Measurements from ENCODE around the gene EPHB1.
A peak's percentile ranks its signal among the peaks of the same experiment; 100 is the strongest.

The EPHB1 gene

GRCh38 chr3:134873789-134874188 lies 78.7 kb downstream of the EPHB1 start:
- intact Hi-C loops (cut with DNase I) = no loop called here
- DNase-seq = no peak

GRCh38 chr3:134874737-134875413 lies 79.8 kb downstream of the EPHB1 start:
- DNase-seq = peak in 1 of 10 donors; percentile 53
- intact Hi-C loops (cut with DNase I) = no loop called here

DNA sequence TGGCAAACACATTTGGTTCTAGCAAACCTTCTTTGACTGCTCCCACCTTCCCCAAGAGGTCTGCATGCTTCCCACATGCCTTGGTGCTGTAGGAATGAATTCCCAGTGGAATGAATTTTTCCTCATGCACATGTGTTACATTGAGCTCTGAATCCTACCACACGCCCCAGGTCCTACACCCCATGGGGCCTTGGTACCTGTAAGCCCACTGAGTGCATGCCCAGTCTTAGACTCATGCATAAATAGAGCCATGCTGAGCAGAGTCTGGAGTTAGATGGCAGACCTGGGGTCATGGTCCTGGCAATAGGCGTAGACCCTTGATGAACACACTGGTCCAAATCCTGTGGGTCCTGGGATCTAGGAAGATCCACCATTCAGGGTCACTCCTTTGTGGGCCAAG lies 81.8 kb downstream of the EPHB1 start:
- intact Hi-C loops (cut with DNase I) = no loop called here
- DNase-seq = no peak

- intact Hi-C loops (cut with DNase I) = no loop called here
- no peak for DNase-seq
These were observed 82.7 kb downstream of the EPHB1 start for GRCh38 chr3:134877788-134878187.

GRCh38 chr3:134879990-134880389 lies 84.9 kb downstream of the EPHB1 start:
- peak in 1 of 10 donors; percentile 34 for DNase-seq
- intact Hi-C loops (cut with DNase I) = no loop called here

DNA sequence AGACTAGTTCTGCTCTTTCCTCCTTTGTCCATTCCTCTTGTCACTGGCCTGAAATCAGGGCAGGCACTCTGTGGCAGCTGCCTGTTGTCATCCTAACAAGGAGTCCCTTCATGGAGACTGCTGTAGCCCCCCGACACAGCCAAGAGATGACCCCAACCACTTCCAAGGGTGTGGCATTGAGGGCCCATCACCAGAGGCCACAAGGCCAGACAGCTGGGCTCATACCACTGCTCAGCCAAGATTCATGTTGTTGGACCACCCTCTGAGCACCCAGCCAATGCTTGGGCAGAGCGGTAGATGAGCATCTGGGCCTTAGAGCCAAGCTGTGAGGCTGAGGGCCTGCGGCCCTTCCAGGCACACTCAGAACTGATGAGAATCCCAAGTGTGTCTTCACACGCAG lies 85.4 kb downstream of the EPHB1 start:
- intact Hi-C loops (cut with DNase I) = no loop called here
- DNase-seq = no peak

GRCh38 chr3:134881305-134881704 lies 86.2 kb downstream of the EPHB1 start:
- intact Hi-C loops (cut with DNase I) = no loop called here
- DNase-seq = no peak

GRCh38 chr3:134883697-134884385 lies 88.8 kb downstream of the EPHB1 start:
- intact Hi-C loops (cut with DNase I) = no loop called here
- DNase-seq = no peak

DNA sequence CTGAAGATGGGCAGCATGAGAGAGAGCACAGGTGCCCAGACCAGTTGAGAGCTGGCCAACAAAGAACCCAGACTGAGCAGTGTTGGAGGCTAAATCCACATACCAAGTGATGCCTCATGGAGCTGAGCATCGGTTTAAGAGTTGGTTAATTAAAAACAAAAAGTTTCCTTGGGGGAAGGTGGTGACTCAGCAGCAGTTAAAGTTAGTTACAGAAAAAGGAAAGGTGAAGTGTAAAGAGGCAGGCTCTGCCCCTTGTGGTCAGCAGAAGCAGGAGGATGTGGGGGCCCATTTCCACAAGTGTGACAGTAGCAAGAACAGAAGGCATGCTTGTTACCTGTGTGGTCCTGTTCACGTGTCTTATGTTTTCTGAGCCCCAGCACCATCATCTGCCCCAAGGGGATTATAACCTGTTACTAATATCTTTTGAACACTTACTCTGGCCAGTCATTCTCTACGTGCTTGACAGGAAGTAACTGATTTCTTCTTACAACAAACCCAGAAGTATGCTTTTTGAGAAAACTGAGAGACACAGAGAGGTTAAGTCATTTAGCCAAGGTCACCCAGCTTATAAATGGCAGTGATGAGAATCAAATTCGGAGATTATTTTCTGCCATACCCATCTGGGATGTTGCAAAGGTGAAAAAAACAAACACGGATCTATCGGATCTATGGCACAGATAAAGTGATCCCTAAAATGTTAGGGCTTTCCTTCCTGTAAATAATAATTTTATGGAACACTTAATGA lies 91.0 kb downstream of the EPHB1 start:
- DNase-seq = no peak
- intact Hi-C loops (cut with DNase I) = no loop called here

GRCh38 chr3:134886991-134887390 lies 91.9 kb downstream of the EPHB1 start:
- no peak for DNase-seq
- intact Hi-C loops (cut with DNase I) = no loop called here

- no peak for DNase-seq
- intact Hi-C loops (cut with DNase I) = no loop called here
These were observed 92.5 kb downstream of the EPHB1 start for GRCh38 chr3:134887536-134887935.

DNA sequence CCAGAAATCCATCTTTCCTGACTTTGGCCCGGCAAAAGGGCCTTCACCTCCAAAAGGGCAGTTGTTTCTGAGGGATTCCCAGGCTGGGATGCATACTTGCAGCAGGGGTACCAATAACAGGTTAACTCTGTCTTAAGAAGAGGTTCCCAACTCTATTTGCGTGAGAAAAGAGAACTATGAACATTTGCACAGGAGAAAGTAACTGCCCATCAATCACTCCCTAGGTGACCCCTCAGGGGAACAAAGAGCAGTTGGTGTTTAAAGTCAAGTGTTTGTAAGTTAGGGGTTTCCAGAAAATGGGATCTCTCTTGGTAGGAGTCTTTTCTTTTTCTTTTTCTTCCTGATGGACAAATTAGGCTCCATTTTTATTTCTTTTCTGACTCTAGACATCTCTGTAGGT lies 97.3 kb downstream of the EPHB1 start:
- DNase-seq = no peak
- intact Hi-C loops (cut with DNase I) = no loop called here

DNA sequence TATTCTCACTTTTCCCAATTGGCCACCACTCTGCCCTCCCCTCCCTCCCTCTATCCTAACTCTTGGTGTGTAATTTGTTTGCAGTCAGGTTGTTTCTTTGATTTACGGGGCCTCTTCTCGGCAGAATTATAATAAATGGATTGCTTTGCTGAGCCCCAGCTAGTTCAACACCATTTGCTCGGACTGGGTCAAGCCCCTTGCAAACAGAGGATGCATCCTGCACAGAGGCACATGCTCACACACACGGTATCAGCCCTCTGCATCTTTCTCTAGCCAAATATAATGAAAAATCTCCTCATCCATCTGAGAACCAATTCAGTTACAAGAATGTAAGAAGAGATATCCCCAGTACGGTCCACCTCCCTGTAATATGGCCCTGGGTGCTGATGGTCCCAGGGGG lies 97.7 kb downstream of the EPHB1 start:
- DNase-seq = no peak
- intact Hi-C loops (cut with DNase I) = no loop called here

- no peak for DNase-seq
- intact Hi-C loops (cut with DNase I) = no loop called here
These were observed 99.5 kb downstream of the EPHB1 start for GRCh38 chr3:134894533-134894932.

- intact Hi-C loops (cut with DNase I) = no loop called here
- DNase-seq = no peak
These were observed 100.1 kb downstream of the EPHB1 start for GRCh38 chr3:134895181-134895580.

DNA sequence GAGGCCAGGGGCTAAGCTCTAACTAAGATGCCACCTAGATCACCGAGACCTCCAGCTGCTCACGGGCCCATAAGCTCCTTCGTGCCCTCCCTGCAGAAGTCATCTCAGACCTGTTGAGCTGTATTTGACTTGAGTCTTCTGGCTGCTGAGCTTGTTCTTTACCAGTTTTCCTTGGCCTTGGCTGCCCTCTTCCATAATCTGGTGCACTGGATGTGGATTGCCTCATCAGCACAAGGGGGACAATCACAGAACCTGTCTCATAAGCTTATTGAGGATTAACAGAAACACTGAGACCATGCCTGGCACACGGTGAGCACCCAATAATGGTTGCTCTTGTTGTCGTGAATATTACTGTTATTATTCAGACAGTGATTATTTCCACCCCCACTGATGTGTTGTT lies 101.1 kb downstream of the EPHB1 start:
- intact Hi-C loops (cut with DNase I) = no loop called here
- DNase-seq = no peak

- intact Hi-C loops (cut with DNase I) = no loop called here
- DNase-seq = peak in 1 of 10 donors; percentile 57
These were observed 101.6 kb downstream of the EPHB1 start for GRCh38 chr3:134896696-134897095.

- intact Hi-C loops (cut with DNase I) = no loop called here
- no peak for DNase-seq
These were observed 102.5 kb downstream of the EPHB1 start for GRCh38 chr3:134897391-134898141.

- no peak for DNase-seq
- intact Hi-C loops (cut with DNase I) = no loop called here
These were observed 103.2 kb downstream of the EPHB1 start for GRCh38 chr3:134898181-134898754.

DNA sequence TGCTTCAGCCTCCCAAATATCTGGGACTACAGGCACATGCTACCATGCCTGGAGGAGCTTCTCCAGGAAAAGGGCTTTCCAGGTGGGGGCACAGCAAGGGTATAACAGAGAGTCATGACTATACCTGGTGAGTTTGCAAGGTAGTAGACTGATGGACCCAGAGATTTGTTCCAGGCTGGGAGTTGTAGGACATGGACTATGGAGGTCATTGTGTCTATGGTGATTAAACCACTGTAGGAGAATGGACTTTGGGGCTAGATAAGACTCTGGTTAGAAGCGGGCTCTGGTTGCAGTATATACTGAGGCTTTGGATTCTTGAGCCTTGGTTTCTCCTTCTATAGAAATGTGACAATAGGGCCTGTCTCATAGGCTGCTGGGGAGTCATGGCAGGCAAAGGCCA lies 104.7 kb downstream of the EPHB1 start:
- intact Hi-C loops (cut with DNase I) = no loop called here
- DNase-seq = no peak

DNA sequence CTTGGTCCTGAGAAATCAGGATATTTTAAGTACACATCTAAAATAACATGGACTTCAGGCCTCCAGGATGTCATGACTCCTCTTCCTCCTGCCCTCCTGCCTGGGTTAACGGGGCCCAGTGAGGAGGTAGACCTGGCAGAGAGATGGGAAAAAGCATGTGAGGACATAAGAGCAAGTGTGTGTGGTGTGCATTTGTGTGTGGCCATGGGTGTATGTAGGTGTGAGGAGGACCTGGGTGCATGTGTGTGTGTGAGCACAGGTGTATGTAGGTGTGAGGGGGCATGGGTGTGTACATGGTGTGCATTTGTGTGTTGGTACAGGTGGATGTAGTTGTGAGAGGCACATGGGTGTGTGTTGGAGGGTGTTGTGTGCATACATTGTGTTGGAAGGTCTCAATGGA lies 105.4 kb downstream of the EPHB1 start:
- no peak for DNase-seq
- intact Hi-C loops (cut with DNase I) = no loop called here
